Common myeloid progenitor, CD34-positive (primary cell): ENCODE data around the gene CCDC12.

Experiments used
- CTCF ChIA-PET: fragments of 350-600 bp; sonication (Branson Sonifier 250); formaldehyde crosslinking; loops from one replicate; lab custom pipeline; 2021; ENCODE audit warnings: antibody characterized with exemption; lab: Charles Lee
- POLR2A ChIA-PET: fragments of 350-600 bp; sonication (Branson Sonifier 250); formaldehyde crosslinking; loops from one replicate; lab custom pipeline; 2021; ENCODE audit warnings: antibody characterized with exemption; lab: Charles Lee
- DNase-seq, 3 donors: peaks; one replicate each; pipeline versions ENCODE4 v3.0.0 to v3.0.0-alpha.2; 2013
- H3K27ac ChIP-seq, 2 experiments: 1 replicate in 1 of 2; 2 replicates in 1 of 2; pipeline ENCODE4 v1.7.0; 2013; ENCODE audit warnings: inconsistent platforms in 2 of 2, low read length in 2 of 2, mild to moderate bottlenecking in 2 of 2, low read depth in 1 of 2, moderate library complexity in 1 of 2; ENCODE audit not compliant: severe bottlenecking in 2 of 2, insufficient read depth in 1 of 2, poor library complexity in 1 of 2
- H3K27me3 ChIP-seq, 5 experiments: replicated peaks in 2 of 5; 1 replicate in 3 of 5; 2 replicates in 2 of 5; pipeline versions ENCODE4 v1.6.1 to v1.7.0; 2013; ENCODE audit warnings: low read length in 4 of 5, mild to moderate bottlenecking in 2 of 5, moderate library complexity in 2 of 5, inconsistent platforms in 1 of 5; ENCODE audit not compliant: insufficient read depth in 5 of 5, control insufficient read depth in 4 of 5
- H3K36me3 ChIP-seq, 4 experiments: 1 replicate in 2 of 4; 2 replicates in 2 of 4; pipeline versions ENCODE4 v1.6.1 to v1.7.0; 2013; ENCODE audit warnings: low read length in 3 of 4, control low read depth in 1 of 4, mild to moderate bottlenecking in 1 of 4; ENCODE audit not compliant: control insufficient read depth in 4 of 4, insufficient read depth in 4 of 4
- H3K4me1 ChIP-seq, 4 experiments: 1 replicate in 3 of 4; 2 replicates in 1 of 4; pipeline versions ENCODE4 v1.6.1 to v1.7.1; 2013; ENCODE audit warnings: low read length in 3 of 4, mild to moderate bottlenecking in 3 of 4, control low read depth in 1 of 4, inconsistent platforms in 1 of 4, moderate library complexity in 1 of 4; ENCODE audit not compliant: control insufficient read depth in 4 of 4, insufficient read depth in 4 of 4; ENCODE audit errors: control extremely low read depth in 1 of 4
- H3K4me3 ChIP-seq, 7 experiments: 1 replicate in 4 of 7; 2 replicates in 3 of 7; pipeline versions ENCODE4 v1.5.1 to v1.7.0; 2013; ENCODE audit warnings: mild to moderate bottlenecking in 7 of 7, low read length in 6 of 7, moderate library complexity in 6 of 7, inconsistent platforms in 2 of 7, low read depth in 2 of 7, control low read depth in 1 of 7; ENCODE audit not compliant: insufficient read depth in 4 of 7, control insufficient read depth in 1 of 7; ENCODE audit errors: extremely low read depth in 1 of 7
- H3K9me3 ChIP-seq, 5 experiments: 1 replicate in 4 of 5; 2 replicates in 1 of 5; pipeline versions ENCODE4 v1.6.1 to v1.7.1; 2013; ENCODE audit warnings: low read length in 4 of 5, mild to moderate bottlenecking in 2 of 5, inconsistent platforms in 1 of 5, low read depth in 1 of 5, moderate library complexity in 1 of 5; ENCODE audit not compliant: control insufficient read depth in 4 of 5, insufficient read depth in 2 of 5; ENCODE audit errors: control extremely low read depth in 1 of 5
- WGBS: methylation state at CpG from one replicate; pipeline ENCODE4 v1.1.5; 2013; ENCODE audit not compliant: insufficient coverage; 5-methylcytosine and 5-hydroxymethylcytosine counted together

Gene CCDC12

DNA sequence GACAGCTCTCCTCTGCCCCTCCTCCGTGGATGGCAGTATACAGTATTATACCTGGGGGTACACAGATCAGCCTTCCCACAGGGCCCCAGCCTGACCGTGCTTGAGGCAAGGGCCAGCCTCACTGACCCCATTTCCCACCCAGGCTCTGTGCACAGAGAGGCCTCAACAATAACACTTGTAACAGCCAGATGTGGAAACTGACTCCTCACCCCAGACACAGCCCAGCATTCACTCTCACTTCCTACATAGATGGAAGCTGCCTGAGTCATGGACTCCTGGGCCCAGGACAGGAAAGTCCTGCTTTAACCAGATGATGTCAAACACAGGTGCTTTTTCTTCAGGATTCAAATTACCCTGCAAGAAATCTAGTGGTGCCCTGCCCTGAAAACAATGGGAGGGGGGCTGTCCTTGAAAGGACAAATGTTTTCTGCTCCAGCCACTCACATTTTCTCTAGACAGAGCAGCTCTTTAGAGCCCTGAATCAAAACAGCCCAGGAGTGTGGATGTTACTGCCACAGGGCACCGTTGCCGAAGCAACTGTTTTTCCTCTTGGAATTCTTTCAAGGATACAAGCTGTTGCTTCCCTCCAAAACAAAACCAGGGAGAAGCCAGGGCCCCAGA is 16.4 kb downstream of the CCDC12 start:
- peaks cover 0 to 6% (median 3%) of the 10 kb centered on the region in 5 experiments for H3K9me3 ChIP-seq
- DNase-seq, result no peak
- H3K4me3 ChIP-seq, result no peak overlapping the region
- POLR2A ChIA-PET, result interaction anchor here (0.7 to 1.0 kb wide), 2 partner anchors 17 to 51 kb away, joined by 3 read pairs; no protein-coding TSS in a partner anchor
- peaks cover 4 to 15% (median 7%) of the 10 kb centered on the region in 4 experiments for H3K36me3 ChIP-seq
- WGBS, result no CpG with 5 or more reads among the region's 4 CpGs
- no peaks in the 10 kb centered on the region for H3K27me3 ChIP-seq
- peaks cover 17 to 61% (median 50%) of the 10 kb centered on the region in 4 experiments for H3K4me1 ChIP-seq
- CTCF ChIA-PET, result interaction anchor here (1.4 to 3.5 kb wide), 6 partner anchors 10 to 38 kb away, joined by 3 to 14 read pairs (median 6); no protein-coding TSS in a partner anchor
- H3K27ac ChIP-seq, result peak overlapping the region in 1 of 2 experiments; percentile 0

DNA sequence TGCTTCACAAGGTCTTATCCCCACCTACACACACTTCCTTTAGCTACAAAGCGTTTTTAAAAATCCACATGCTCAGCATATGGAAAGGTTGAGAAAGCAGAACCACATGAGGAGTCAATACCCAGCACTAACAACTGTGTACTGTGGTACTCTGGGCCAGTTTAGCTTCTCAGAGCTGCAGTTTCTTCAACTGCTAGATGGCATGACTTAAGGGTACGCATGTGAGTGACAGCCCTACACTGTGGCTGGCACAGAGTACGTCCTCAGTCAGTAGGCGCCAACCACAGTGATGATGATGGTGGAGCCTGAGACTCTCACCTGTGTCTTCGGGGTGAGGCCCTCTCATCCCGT is 17.4 kb downstream of the CCDC12 start:
- ChIA-PET POLR2A (interaction anchor here (0.6 to 1.6 kb wide), 4 partner anchors 9 to 50 kb away, joined by 3 to 5 read pairs (median 3); no protein-coding TSS in a partner anchor), CTCF (interaction anchor here (0.8 to 4.5 kb wide), 17 partner anchors 8 to 40 kb away, joined by 3 to 27 read pairs (median 3); partner anchors contain the start of gene CCDC12)
- H3K27ac ChIP-seq, result no peak overlapping the region
- H3K36me3 ChIP-seq, result peaks cover 4 to 15% (median 7%) of the 10 kb centered on the region in 4 experiments
- peaks cover 0 to 6% (median 3%) of the 10 kb centered on the region in 5 experiments for H3K9me3 ChIP-seq
- H3K4me3 ChIP-seq, result no peak overlapping the region
- WGBS, result 49% methylated on average over 6 of the region's 6 CpGs
- peak in 2 of 3 donors; percentile 23 to 84 for DNase-seq
- H3K4me1 ChIP-seq, result peaks cover 22 to 68% (median 56%) of the 10 kb centered on the region in 4 experiments
- no peaks in the 10 kb centered on the region for H3K27me3 ChIP-seq

DNA sequence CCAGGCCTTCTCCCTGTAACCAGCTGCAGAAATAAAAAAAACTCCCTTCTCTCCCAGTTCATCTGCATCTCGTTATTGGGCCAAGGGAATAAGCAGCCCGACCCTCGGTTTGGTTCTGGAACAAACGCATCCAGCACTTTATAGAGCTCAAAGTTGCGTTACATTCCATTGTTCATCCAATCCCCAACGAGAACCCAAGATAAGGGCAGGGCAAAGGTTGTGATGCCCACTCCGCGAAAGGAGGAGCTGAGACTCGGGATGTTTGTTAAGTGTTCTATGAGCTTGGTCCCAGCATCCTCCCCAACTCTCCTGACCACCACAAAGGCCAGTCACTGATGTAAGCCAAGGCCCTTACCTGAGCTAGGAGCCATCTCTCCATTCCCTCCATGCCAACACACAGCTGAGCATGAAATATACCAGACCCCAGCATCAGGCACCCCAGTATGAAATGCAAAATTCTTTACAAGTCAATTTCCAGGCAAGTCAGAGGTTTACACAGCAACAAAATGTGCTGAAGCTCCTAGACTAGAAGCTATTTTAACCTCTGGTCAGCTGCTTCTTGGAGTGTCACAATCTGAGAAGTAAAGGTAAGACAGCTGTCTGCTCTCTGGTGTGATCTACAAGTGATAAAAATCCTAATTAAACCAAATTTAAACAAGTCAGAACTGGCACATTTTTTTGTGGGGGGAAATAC is 17.9 kb downstream of the CCDC12 start:
- DNase-seq, result peak in 1 of 3 donors; percentile 89
- Histone ChIP-seq H3K9me3 (peaks cover 0 to 6% (median 3%) of the 10 kb centered on the region in 5 experiments), H3K4me1 (peaks cover 26 to 73% (median 62%) of the 10 kb centered on the region in 4 experiments), H3K4me3 (no peak overlapping the region), H3K36me3 (peaks cover 4 to 15% (median 7%) of the 10 kb centered on the region in 4 experiments), H3K27ac (no peak overlapping the region), H3K27me3 (no peaks in the 10 kb centered on the region)
- WGBS, result 96% methylated on average over 9 of the region's 9 CpGs
- CTCF ChIA-PET, result interaction anchor here (0.8 to 4.5 kb wide), 17 partner anchors 8 to 40 kb away, joined by 3 to 27 read pairs (median 3); partner anchors contain the start of gene CCDC12
- POLR2A ChIA-PET, result interaction anchor here (0.6 to 1.6 kb wide), 3 partner anchors 9 to 51 kb away, joined by 3 to 5 read pairs (median 3); no protein-coding TSS in a partner anchor

DNA sequence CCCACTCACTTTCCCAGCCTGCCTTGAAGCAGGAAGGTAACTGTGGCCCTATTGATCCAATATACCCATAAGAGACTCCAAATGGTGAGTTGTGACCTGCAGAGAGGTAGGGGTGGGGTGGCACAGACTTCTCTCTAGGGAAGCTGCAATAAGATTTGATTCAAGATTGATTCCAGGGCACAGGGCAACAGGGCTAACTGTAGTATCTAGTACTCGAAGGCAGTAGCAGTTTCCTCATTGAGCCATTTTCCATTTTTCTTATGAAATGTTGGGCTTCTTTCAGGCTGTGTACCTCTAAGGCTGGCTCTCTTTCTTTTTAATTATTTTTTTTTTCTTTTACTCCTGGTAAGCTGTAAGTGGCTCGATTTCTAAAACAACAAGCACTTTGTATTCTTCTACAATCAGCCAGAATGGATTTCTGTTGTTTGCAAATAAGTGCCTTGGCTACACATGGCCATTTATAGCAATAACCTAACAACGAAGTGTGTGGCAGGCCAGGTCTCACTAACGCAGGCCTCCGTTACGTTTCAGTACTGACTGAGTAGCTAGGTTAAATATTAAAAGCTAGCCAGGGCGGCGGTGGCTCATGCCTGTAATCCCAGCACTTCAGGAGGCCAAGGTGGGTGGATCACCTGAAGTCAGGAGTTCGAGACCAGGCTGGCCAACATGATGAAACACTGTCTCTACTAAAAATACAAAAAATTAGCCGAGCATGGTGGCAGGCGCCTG is 19.3 kb downstream of the CCDC12 start:
- H3K4me3 ChIP-seq, result no peak overlapping the region
- H3K4me1 ChIP-seq, result peaks cover 38 to 87% (median 75%) of the 10 kb centered on the region in 4 experiments
- DNase-seq, result no peak
- WGBS, result 81% methylated on average over 8 of the region's 11 CpGs
- ChIA-PET POLR2A (interaction anchor here (0.6 to 0.8 kb wide), 3 partner anchors 49 to 340 kb away, joined by 3 read pairs; no protein-coding TSS in a partner anchor), CTCF (interaction anchor here (0.8 to 4.5 kb wide), 7 partner anchors 9 to 41 kb away, joined by 3 to 27 read pairs (median 9); no protein-coding TSS in a partner anchor)
- no peaks in the 10 kb centered on the region for H3K9me3 ChIP-seq
- H3K36me3 ChIP-seq, result peaks cover 0 to 7% (median 3%) of the 10 kb centered on the region in 4 experiments
- H3K27me3 ChIP-seq, result no peaks in the 10 kb centered on the region
- H3K27ac ChIP-seq, result no peak overlapping the region

DNA sequence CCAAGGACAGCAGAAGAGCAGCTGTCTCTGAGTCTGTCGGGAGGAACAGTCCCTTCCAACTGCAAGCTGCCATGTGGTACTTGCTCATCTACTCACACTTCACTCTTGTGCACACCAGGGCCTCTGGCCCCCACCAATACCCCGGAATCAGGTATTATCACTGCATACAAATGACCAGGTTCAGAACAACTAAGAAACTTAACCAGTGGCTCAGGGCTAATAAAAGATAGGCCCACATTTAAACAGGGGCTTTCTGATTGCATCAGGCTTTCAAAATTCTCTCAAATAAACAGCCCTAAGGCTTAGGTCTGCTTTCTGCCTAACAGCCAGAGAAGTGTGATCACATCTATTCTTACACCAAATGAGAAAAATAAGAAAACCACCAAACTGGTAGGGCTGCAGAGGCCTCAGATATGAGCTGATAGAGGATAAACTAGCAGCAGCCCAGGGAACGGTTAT is 20.7 kb downstream of the CCDC12 start:
- WGBS, result 95% methylated on average over 2 of the region's 3 CpGs
- Histone ChIP-seq H3K27ac (no peak overlapping the region), H3K4me3 (no peak overlapping the region), H3K4me1 (peaks cover 39 to 85% (median 72%) of the 10 kb centered on the region in 4 experiments), H3K27me3 (no peaks in the 10 kb centered on the region), H3K9me3 (no peaks in the 10 kb centered on the region), H3K36me3 (peaks cover 0 to 11% (median 3%) of the 10 kb centered on the region in 4 experiments)
- ChIA-PET POLR2A (interaction anchor here (0.9 kb wide), 1 partner anchor 11 kb away, joined by 3 read pairs; no protein-coding TSS in a partner anchor), CTCF (interaction anchor here (1.7 to 4.5 kb wide), 3 partner anchors 11 to 15 kb away, joined by 4 to 27 read pairs (median 4); no protein-coding TSS in a partner anchor)
- DNase-seq, result no peak

DNA sequence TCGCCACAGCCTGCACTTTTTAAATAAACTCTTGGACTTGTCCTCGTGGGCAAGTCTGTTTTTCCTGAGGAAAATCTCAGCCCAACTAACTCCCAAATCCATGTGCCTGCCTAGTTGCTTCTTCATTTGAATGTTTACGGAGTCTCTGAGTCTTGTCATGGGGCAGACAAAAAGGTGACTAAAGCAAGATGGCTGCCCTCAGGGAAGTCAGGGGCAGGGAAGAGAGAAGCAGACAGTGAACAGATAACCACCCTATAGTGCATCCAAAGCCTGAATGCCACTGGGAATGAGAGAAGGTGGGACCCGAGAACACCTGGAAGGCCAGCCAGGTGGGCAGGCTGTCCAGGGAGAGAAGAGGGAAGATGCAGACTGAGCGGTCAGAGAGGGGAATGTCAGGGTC is 21.4 kb downstream of the CCDC12 start:
- H3K4me3 ChIP-seq, result no peak overlapping the region
- WGBS, result 100% methylated on average over 4 of the region's 5 CpGs
- no peak for DNase-seq
- no peak overlapping the region for H3K27ac ChIP-seq
- CTCF ChIA-PET, result interaction anchor here (1.6 to 4.5 kb wide), 3 partner anchors 11 to 20 kb away, joined by 6 to 27 read pairs (median 20); no protein-coding TSS in a partner anchor
- no peaks in the 10 kb centered on the region for H3K27me3 ChIP-seq
- peaks cover 33 to 85% (median 69%) of the 10 kb centered on the region in 4 experiments for H3K4me1 ChIP-seq
- POLR2A ChIA-PET, result interaction anchor here (0.9 kb wide), 1 partner anchor 11 kb away, joined by 3 read pairs; no protein-coding TSS in a partner anchor
- H3K9me3 ChIP-seq, result no peaks in the 10 kb centered on the region
- H3K36me3 ChIP-seq, result peaks cover 0 to 11% (median under 1%) of the 10 kb centered on the region in 4 experiments
